GM12892 (cell line): ENCODE measurements around the gene ODC1.

ENCODE experiments used
- DNase-seq: peaks from one replicate; pipeline ENCODE4 v3.0.0; 2011; ENCODE audit not compliant: insufficient read length
- FAIRE-seq: peaks from 2 replicates; lab custom pipeline; 2011; peaks lifted over from hg19 to GRCh38; lab: Jason Lieb, UNC
- POLR2A ChIP-seq: IDR thresholded peaks from 2 replicates; pipeline ENCODE4 v1.6.1; 2011; ENCODE audit warnings: low read depth, low read length, control low read depth
- POLR2AphosphoS5 ChIP-seq: IDR thresholded peaks from 2 replicates; pipeline ENCODE4 v1.6.1; 2011; ENCODE audit warnings: low read depth, low read length, control low read depth
- TAF1 ChIP-seq: IDR thresholded peaks from 2 replicates; pipeline ENCODE4 v1.6.1; 2011; ENCODE audit warnings: low read depth, mild to moderate bottlenecking, control low read depth, low read length, borderline replicate concordance

ODC1 gene

GRCh38 chr2:10398496-10398895 lies 49.6 kb downstream of the ODC1 start:
- DNase-seq = no peak
- no peak for FAIRE-seq
- TF ChIP-seq POLR2AphosphoS5 (no peak), TAF1 (no peak), POLR2A (no peak)

GRCh38 chr2:10397878-10398277 lies 50.2 kb downstream of the ODC1 start:
- DNase-seq (no peak), FAIRE-seq (no peak)
- no peak for TF ChIP-seq TAF1
- no peak for TF ChIP-seq POLR2A
- TF ChIP-seq POLR2AphosphoS5 = no peak

- FAIRE-seq = no peak
- TF ChIP-seq POLR2A = no peak
- TF ChIP-seq TAF1 = no peak
- no peak for TF ChIP-seq POLR2AphosphoS5
- no peak for DNase-seq
Observed at GRCh38 chr2:10397297-10397875, 50.7 kb downstream of the ODC1 start.

- no peak for DNase-seq
- no peak for TF ChIP-seq POLR2A
- TF ChIP-seq TAF1 = no peak
- no peak for TF ChIP-seq POLR2AphosphoS5
- no peak for FAIRE-seq
Observed at GRCh38 chr2:10396464-10396863, 51.7 kb downstream of the ODC1 start.

GRCh38 chr2:10395893-10396292 lies 52.2 kb downstream of the ODC1 start:
- TF ChIP-seq TAF1 (no peak), POLR2A (no peak), POLR2AphosphoS5 (no peak)
- FAIRE-seq (no peak), DNase-seq (no peak)

- TF ChIP-seq POLR2AphosphoS5 (no peak), POLR2A (no peak), TAF1 (no peak)
- FAIRE-seq (no peak), DNase-seq (no peak)
Observed at GRCh38 chr2:10393640-10393982, 54.5 kb downstream of the ODC1 start.

- TF ChIP-seq POLR2AphosphoS5 = no peak
- TF ChIP-seq POLR2A = no peak
- no peak for TF ChIP-seq TAF1
- no peak for FAIRE-seq
- no peak for DNase-seq
Observed at GRCh38 chr2:10392951-10393639, 55.0 kb downstream of the ODC1 start.

GRCh38 chr2:10392548-10392947 lies 55.6 kb downstream of the ODC1 start:
- FAIRE-seq (no peak), DNase-seq (no peak)
- TF ChIP-seq POLR2A (no peak), TAF1 (no peak), POLR2AphosphoS5 (no peak)

GRCh38 chr2:10392100-10392499 lies 56.0 kb downstream of the ODC1 start:
- DNase-seq (no peak), FAIRE-seq (no peak)
- no peak for TF ChIP-seq POLR2A
- no peak for TF ChIP-seq POLR2AphosphoS5
- TF ChIP-seq TAF1 = no peak

- DNase-seq (no peak), FAIRE-seq (no peak)
- no peak for TF ChIP-seq POLR2AphosphoS5
- TF ChIP-seq POLR2A = no peak
- no peak for TF ChIP-seq TAF1
Observed at GRCh38 chr2:10390369-10390801, 57.7 kb downstream of the ODC1 start.
